CD4-positive, alpha-beta T cell treated with Interleukin-2 at 100 ng/mL for 4 hours (primary cell): ENCODE measurements around the gene WIPI1.

ENCODE experiments used
- DNase-seq: peaks from one replicate; pipeline ENCODE4 v3.0.0-alpha.2; 2020; ENCODE audit warnings: low spot score

The WIPI1 gene

GRCh38 chr17:68437979-68438822 lies 19.1 kb downstream of the WIPI1 start:
- DNase-seq: peak; percentile 52

GRCh38 chr17:68435876-68436842 lies 21.1 kb downstream of the WIPI1 start:
- DNase-seq: peak; percentile 90

- DNase-seq: no peak
These were observed 21.9 kb downstream of the WIPI1 start for GRCh38 chr17:68435361-68435760.

GRCh38 chr17:68433911-68434508 lies 23.3 kb downstream of the WIPI1 start:
- no peak for DNase-seq

GRCh38 chr17:68433211-68433610 lies 24.1 kb downstream of the WIPI1 start:
- DNase-seq: no peak

GRCh38 chr17:68432086-68432864 lies 25.0 kb downstream of the WIPI1 start:
- no peak for DNase-seq

- DNase-seq: peak; percentile 62
These were observed 25.6 kb downstream of the WIPI1 start for GRCh38 chr17:68431661-68432071.

- DNase-seq: no peak
These were observed 26.2 kb downstream of the WIPI1 start for GRCh38 chr17:68431045-68431608.

GRCh38 chr17:68429881-68430280 lies 27.4 kb downstream of the WIPI1 start:
- DNase-seq: no peak

GRCh38 chr17:68428498-68429172 lies 28.7 kb downstream of the WIPI1 start:
- no peak for DNase-seq

- no peak for DNase-seq
These were observed 29.7 kb downstream of the WIPI1 start for GRCh38 chr17:68427575-68427974.

- DNase-seq: no peak
These were observed 31.3 kb downstream of the WIPI1 start for GRCh38 chr17:68425979-68426378.

GRCh38 chr17:68424861-68425260 lies 32.4 kb downstream of the WIPI1 start:
- no peak for DNase-seq

GRCh38 chr17:68424203-68424602 lies 33.1 kb downstream of the WIPI1 start:
- no peak for DNase-seq

- DNase-seq: no peak
These were observed 34.0 kb downstream of the WIPI1 start for GRCh38 chr17:68423251-68423650.

GRCh38 chr17:68422821-68423220 lies 34.5 kb downstream of the WIPI1 start:
- no peak for DNase-seq

GRCh38 chr17:68421486-68421885 lies 35.8 kb downstream of the WIPI1 start:
- no peak for DNase-seq

GRCh38 chr17:68420065-68420464 lies 37.2 kb downstream of the WIPI1 start:
- DNase-seq: no peak

- no peak for DNase-seq
These were observed 38.4 kb downstream of the WIPI1 start for GRCh38 chr17:68418876-68419275.

GRCh38 chr17:68417317-68417716 lies 40.0 kb downstream of the WIPI1 start:
- no peak for DNase-seq

GRCh38 chr17:68414901-68415300 lies 42.4 kb downstream of the WIPI1 start:
- DNase-seq: peak; percentile 19
